ENCODE data around the gene PLAAT5. TPM values are rescaled to one million over a fixed set of nuclear protein-coding genes. Genes with fewer than 3 reads are reported as not detected.

Gene PLAAT5
- total RNA-seq, 1 experiment from 2014 or later = 8.5 TPM

- no CpG with 5 or more reads among the region's 1 CpG for WGBS (ENCODE audit: extremely low coverage, insufficient read length, low lambda C conversion rate)
- H3K4me2 ChIP-seq (ENCODE audit: insufficient read depth, insufficient read length, low read length) = no peak overlapping the region
Observed at GRCh38 chr11:63501236-63501635, 10.3 kb upstream of the PLAAT5 start.

More at GRCh38 chr11:63501236-63501635, 10.3 kb upstream of the PLAAT5 start:
- H3K4me1 ChIP-seq (ENCODE audit: insufficient read depth, low read length) = peaks cover 9% of the 10 kb centered on the region; the same call in 1 of the 2 replicates
- H4K20me1 ChIP-seq (ENCODE audit: control insufficient read depth, insufficient read depth, insufficient read length) = no peaks in the 10 kb centered on the region
- no peak overlapping the region for H3K9ac ChIP-seq (ENCODE audit: extremely low read depth, insufficient read length, low read length)
- Mint-ChIP-seq H3K27ac (peak overlapping the region in 1 of 3 experiments; percentile 68; a peak in 1 of 7 replicates), H3K4me1 (peaks cover 43 to 54% of the 10 kb centered on the region in 2 experiments), H3K4me3 (no peak overlapping the region), H3K36me3 (ENCODE audit: insufficient read depth in 1 of 3, low read depth in 3 of 3) (peaks cover 16 to 34% (median 25%) of the 10 kb centered on the region in 3 experiments), H3K27me3 (ENCODE audit: low read depth) (peaks cover 5% of the 10 kb centered on the region), H3K9me3 (peaks cover 25 to 34% of the 10 kb centered on the region in 2 experiments)
- H2BK12ac ChIP-seq (ENCODE audit: insufficient read length, low read depth, low read length) = no peak overlapping the region
- H3K23ac ChIP-seq (ENCODE audit: insufficient read length, low read depth, low read length) = no peak overlapping the region
- no peak overlapping the region for H3K14ac ChIP-seq (ENCODE audit: insufficient read depth, low read length)
- no peak overlapping the region for H3K4ac ChIP-seq (ENCODE audit: low read depth, low read length)
- H3K27me3 ChIP-seq (ENCODE audit: insufficient read depth, low read length) = no peaks in the 10 kb centered on the region
- H3K9me3 ChIP-seq (ENCODE audit: control insufficient read depth, low read depth, low read length) = no peaks in the 10 kb centered on the region
- no peak for DNase-seq
- no peak overlapping the region for H3K18ac ChIP-seq (ENCODE audit: insufficient read length, low read depth, low read length)
- no peak overlapping the region for H3K27ac ChIP-seq (ENCODE audit: insufficient read length, low read depth, low read length)
- H4K91ac ChIP-seq (ENCODE audit: insufficient read length, low read depth, low read length) = no peak overlapping the region
- no peak overlapping the region for H4K8ac ChIP-seq (replicated peaks; ENCODE audit: insufficient read length, low read depth, low read length)
- no peak overlapping the region for H3K56ac ChIP-seq (ENCODE audit: insufficient read length, low read depth, low read length)
- no peaks in the 10 kb centered on the region for H3K79me1 ChIP-seq (ENCODE audit: insufficient read depth, low read depth, low read length, poor library complexity, severe bottlenecking)
- H2AFZ ChIP-seq (ENCODE audit: low read length) = no peak overlapping the region
- no peak overlapping the region for H2BK5ac ChIP-seq (ENCODE audit: insufficient read length, low read length)
- no peaks in the 10 kb centered on the region for H3K79me2 ChIP-seq (ENCODE audit: insufficient read depth, low read length)
- TF ChIP-seq CTCF (conservative IDR thresholded peaks at IDR 0.05) = no peak
- no peak overlapping the region for H2AK5ac ChIP-seq (ENCODE audit: insufficient read length, low read length)
- no peak overlapping the region for H4K5ac ChIP-seq (ENCODE audit: insufficient read length, low read depth, low read length)
- no peak overlapping the region for H2BK20ac ChIP-seq (ENCODE audit: low read depth, low read length, poor library complexity, severe bottlenecking)
- H3K23me2 ChIP-seq (ENCODE audit: insufficient read length, low read depth, low read length, poor library complexity, severe bottlenecking) = no peaks in the 10 kb centered on the region
- no peak overlapping the region for H2BK15ac ChIP-seq (ENCODE audit: low read depth, low read length)
- no peak overlapping the region for H2BK120ac ChIP-seq (ENCODE audit: low read depth, low read length, poor library complexity, severe bottlenecking)
- no peak overlapping the region for H3T11ph ChIP-seq (ENCODE audit: low read length)
